Esophagus squamous epithelium (tissue), 5 donors: ENCODE results near the gene BLOC1S5. TPM values are rescaled to one million over a fixed set of nuclear protein-coding genes. Genes with fewer than 3 reads are reported as not detected.

Experiments
- DNase-seq: peaks from one replicate; lab custom pipeline; 2025; lab: John Stamatoyannopoulos, UW
- H3K27ac ChIP-seq, 4 donors: fragments of 200-600 bp; sonication (generic); one replicate each; pipeline ENCODE4 v1.5.1; 2016 to 2019; ENCODE audit warnings: mild to moderate bottlenecking in 1 of 4
- H3K27me3 ChIP-seq, 4 donors: fragments of 200-600 bp; sonication (generic); 1 replicate in 3 of 4; 2 replicates in 1 of 4; pipeline versions ENCODE4 v1.5.1 to v1.6.0; 2017 to 2021; ENCODE audit warnings: antibody characterized with exemption in 1 of 4
- H3K36me3 ChIP-seq, 3 donors: fragments of 200-600 bp; sonication (generic); one replicate each; pipeline ENCODE4 v1.5.1; 2016 to 2019
- H3K4me1 ChIP-seq, 3 donors: fragments of 200-600 bp; sonication (generic); one replicate each; pipeline ENCODE4 v1.5.1; 2017 to 2019
- H3K4me3 ChIP-seq, 4 donors: fragments of 200-600 bp; sonication (generic); 1 replicate in 3 of 4; 2 replicates in 1 of 4; pipeline ENCODE4 v1.5.1; 2016 to 2019; ENCODE audit warnings: mild to moderate bottlenecking in 2 of 4, moderate library complexity in 1 of 4
- H3K9me3 ChIP-seq, 3 donors: fragments of 200-600 bp; sonication (generic); one replicate each; pipeline ENCODE4 v1.5.1; 2016 to 2019
- CTCF ChIP-seq, 6 experiments: fragments of 450-650 bp in 4 of 6; fragments of 200-600 bp in 2 of 6; sonication (generic) in 2 of 6; IDR thresholded peaks; one replicate each; pipeline ENCODE4 v1.5.1; 2016 to 2019; ENCODE audit warnings: antibody characterized with exemption in 6 of 6, mild to moderate bottlenecking in 4 of 6, moderate library complexity in 4 of 6
- POLR2A ChIP-seq, 4 donors: fragments of 450-650 bp; IDR thresholded peaks; one replicate each; pipeline ENCODE4 v1.6.1; 2017; ENCODE audit warnings: antibody characterized with exemption in 4 of 4, mild to moderate bottlenecking in 4 of 4, moderate library complexity in 3 of 4
- WGBS, 2 donors: methylation state at CpG; one replicate each; pipeline ENCODE4 v1.1.5; 2018; 5-methylcytosine and 5-hydroxymethylcytosine counted together
- intact Hi-C: fragments of 100-400 bp; cut with DNase I; formaldehyde crosslinking; loops from one replicate; pipeline ENCODE4 v1.15.0; 2022
- total RNA-seq, 4 donors: library from RNA; depleted of rRNA; stranded (reverse); fragments of >200 nt; gene quantifications; one replicate each; pipeline ENCODE4 v1.1.0, GENCODE V29; 2016
- donor health status: DM: yes; HTN: yes; CAD: no.

The BLOC1S5 gene
- total RNA-seq, 4 donors from 2014 or later: 4.1 to 12.4 (median 9.0) TPM

DNA sequence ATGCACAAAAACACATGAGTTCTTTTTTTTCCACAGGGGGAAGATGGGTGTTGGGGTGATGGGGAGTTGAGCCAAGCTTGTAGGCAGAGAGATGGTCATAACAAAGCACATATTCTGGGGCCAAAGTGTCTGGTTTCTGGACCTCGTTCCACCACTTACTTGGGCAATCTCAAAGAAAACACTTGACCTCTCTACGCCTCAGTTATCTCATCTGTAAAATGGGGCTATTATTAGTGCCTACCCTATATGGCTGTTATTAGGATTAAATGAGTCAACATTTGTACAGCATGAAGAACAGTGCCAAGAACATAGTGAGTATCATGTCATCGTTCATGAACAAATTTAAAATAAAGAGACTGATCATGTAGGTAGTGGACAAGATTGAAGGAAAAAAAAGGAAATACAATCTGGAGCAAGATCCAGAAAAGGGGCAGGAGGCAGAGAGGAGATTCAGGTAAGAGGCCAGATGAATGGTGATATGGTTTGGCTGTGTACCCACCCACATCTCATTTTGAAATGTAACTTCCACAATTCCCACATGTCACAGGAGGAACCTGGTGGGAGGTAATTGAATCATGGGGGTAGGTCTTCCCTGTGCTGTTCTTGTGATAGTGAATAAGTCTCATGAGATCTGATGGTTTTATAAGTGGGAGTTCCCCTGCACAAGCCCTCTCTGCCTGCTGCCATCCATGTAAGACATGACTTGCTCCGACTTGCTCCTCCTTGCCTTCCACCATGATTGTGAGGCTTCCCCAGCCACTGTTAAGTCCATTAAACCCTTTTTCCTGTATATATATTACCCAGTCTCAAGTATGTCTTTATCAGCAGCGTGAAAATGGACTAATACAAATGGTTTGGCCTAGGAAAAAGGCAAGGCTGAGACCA is 23.9 kb upstream of the BLOC1S5 start:
- Histone ChIP-seq H3K36me3 (peaks cover 3 to 66% (median 6%) of the 10 kb centered on the region in 3 donors), H3K4me3 (no peak overlapping the region), H3K27ac (no peak overlapping the region), H3K9me3 (no peaks in the 10 kb centered on the region), H3K4me1 (peaks cover 3 to 18% (median 7%) of the 10 kb centered on the region in 3 donors), H3K27me3 (no peaks in the 10 kb centered on the region)
- intact Hi-C loops: no loop called here
- TF ChIP-seq CTCF (IDR thresholded peaks at IDR 0.05): no peak
- no peak for TF ChIP-seq POLR2A (IDR thresholded peaks at IDR 0.05)
- 82 to 93% methylated on average over 5 of the region's 5 CpGs for WGBS, 2 donors
- DNase-seq: no peak

DNA sequence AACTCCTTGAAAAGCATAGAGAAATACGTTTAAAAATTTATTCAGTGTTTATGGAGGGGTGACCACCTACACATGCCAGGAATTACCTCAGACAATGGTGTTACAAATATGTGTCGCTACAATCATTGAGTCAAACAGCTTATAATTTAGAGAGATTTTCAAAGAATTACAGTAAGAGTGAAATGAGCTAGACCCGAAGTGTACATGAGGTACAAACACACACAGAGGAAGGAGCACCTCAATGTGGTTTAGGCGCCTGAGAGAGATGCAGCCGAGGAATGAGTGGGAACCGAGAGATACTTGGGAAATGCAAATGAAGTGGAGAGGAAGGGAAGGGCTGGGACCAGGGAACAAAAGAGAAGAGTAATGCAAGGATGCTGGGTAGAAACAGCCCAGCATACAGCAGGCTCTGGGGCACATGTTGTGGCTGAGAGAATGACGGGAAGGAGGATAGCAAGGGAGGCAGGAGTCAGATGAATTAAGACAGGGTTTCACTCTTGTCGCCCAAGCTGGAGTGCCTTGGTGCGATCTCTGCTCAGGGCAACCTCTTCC is 22.6 kb upstream of the BLOC1S5 start:
- intact Hi-C loops: no loop called here
- H3K27ac ChIP-seq: no peak overlapping the region
- no peak for DNase-seq
- H3K4me1 ChIP-seq: peaks cover 3 to 29% (median 7%) of the 10 kb centered on the region in 3 donors
- TF ChIP-seq POLR2A (IDR thresholded peaks at IDR 0.05) (no peak), CTCF (IDR thresholded peaks at IDR 0.05) (no peak)
- peaks cover 3 to 63% (median 6%) of the 10 kb centered on the region in 3 donors for H3K36me3 ChIP-seq
- H3K4me3 ChIP-seq: no peak overlapping the region
- H3K9me3 ChIP-seq: no peaks in the 10 kb centered on the region
- WGBS, 2 donors: 86 to 88% methylated on average over 9 of the region's 9 CpGs
- no peaks in the 10 kb centered on the region for H3K27me3 ChIP-seq

DNA sequence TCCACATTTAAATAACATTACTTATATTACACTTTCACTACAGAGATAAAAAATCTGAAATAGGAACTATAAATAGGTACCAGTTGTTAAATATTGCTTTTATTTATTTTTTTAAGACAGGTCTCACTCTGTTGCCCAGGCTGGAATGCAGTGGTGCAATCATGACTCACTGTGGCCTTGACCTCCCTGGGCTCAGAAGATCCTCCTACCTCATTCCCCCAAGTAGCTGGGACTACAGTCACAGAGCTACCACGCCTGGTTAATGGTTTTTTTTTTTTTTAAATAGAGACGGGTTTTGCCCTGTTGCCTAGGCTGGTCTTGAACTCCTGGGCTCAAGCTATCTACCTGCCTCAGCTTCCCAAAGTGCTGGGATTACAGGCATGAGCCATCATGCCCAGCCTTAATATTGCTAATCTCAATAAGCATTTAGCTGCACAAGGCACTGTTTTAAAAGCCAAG is 20.9 kb upstream of the BLOC1S5 start:
- Histone ChIP-seq H3K4me1 (peaks cover 3 to 37% (median 7%) of the 10 kb centered on the region in 3 donors), H3K36me3 (peaks cover 0 to 51% (median 6%) of the 10 kb centered on the region in 3 donors), H3K27ac (no peak overlapping the region), H3K9me3 (no peaks in the 10 kb centered on the region), H3K4me3 (no peak overlapping the region), H3K27me3 (no peaks in the 10 kb centered on the region)
- DNase-seq: no peak
- 13 to 30% methylated on average over 2 of the region's 2 CpGs for WGBS, 2 donors
- intact Hi-C loops: no loop called here
- TF ChIP-seq CTCF (IDR thresholded peaks at IDR 0.05) (no peak), POLR2A (IDR thresholded peaks at IDR 0.05) (no peak)

- Histone ChIP-seq H3K27ac (no peak overlapping the region), H3K4me1 (peaks cover 3 to 42% (median 7%) of the 10 kb centered on the region in 3 donors), H3K9me3 (no peaks in the 10 kb centered on the region), H3K36me3 (peaks cover 0 to 46% (median 6%) of the 10 kb centered on the region in 3 donors), H3K27me3 (no peaks in the 10 kb centered on the region), H3K4me3 (no peak overlapping the region)
- intact Hi-C loops: no loop called here
- DNase-seq: no peak
- TF ChIP-seq CTCF (IDR thresholded peaks at IDR 0.05): no peak
- no peak for TF ChIP-seq POLR2A (IDR thresholded peaks at IDR 0.05)
- WGBS, 2 donors: 70 to 86% methylated on average over 4 of the region's 4 CpGs
Measured at GRCh38 chr6:8084586-8084985, 20.4 kb upstream of the BLOC1S5 start.
